Prostate gland (tissue), 2 donors: Measurements from ENCODE around the gene SMIM1.

Source experiments
- POLR2AphosphoS5 ChIP-seq: sonication (generic); formaldehyde crosslinking; IDR thresholded peaks from one replicate; pipeline ENCODE4 v1.6.1; 2017; ENCODE audit warnings: antibody characterized with exemption
- TF ChIP-seq, protein P1 (sequence below), 4 experiments: fragments of 200-600 bp in 2 of 4; fragments of 450-650 bp in 2 of 4; sonication (generic) in 2 of 4; IDR thresholded peaks; 1 replicate in 3 of 4; 2 replicates in 1 of 4; pipeline ENCODE4 v1.5.1; 2016 to 2019; ENCODE audit warnings: antibody characterized with exemption in 4 of 4, mild to moderate bottlenecking in 2 of 4, moderate library complexity in 2 of 4

GRCh38 chr1:3820316-3820715 is 47.8 kb downstream of the SMIM1 start:
- TF ChIP-seq POLR2AphosphoS5: no peak
- TF ChIP-seq, protein P1, sequence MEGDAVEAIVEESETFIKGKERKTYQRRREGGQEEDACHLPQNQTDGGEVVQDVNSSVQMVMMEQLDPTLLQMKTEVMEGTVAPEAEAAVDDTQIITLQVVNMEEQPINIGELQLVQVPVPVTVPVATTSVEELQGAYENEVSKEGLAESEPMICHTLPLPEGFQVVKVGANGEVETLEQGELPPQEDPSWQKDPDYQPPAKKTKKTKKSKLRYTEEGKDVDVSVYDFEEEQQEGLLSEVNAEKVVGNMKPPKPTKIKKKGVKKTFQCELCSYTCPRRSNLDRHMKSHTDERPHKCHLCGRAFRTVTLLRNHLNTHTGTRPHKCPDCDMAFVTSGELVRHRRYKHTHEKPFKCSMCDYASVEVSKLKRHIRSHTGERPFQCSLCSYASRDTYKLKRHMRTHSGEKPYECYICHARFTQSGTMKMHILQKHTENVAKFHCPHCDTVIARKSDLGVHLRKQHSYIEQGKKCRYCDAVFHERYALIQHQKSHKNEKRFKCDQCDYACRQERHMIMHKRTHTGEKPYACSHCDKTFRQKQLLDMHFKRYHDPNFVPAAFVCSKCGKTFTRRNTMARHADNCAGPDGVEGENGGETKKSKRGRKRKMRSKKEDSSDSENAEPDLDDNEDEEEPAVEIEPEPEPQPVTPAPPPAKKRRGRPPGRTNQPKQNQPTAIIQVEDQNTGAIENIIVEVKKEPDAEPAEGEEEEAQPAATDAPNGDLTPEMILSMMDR (IDR thresholded peaks at IDR 0.05): no peak
